A549 (cell line): ENCODE measurements around the gene ZNF829.

Experiments used
- CEBPB ChIP-seq, 2 experiments: fragments of >200 bp in 1 of 2; sonication (Bioruptor Twin) in 1 of 2; formaldehyde crosslinking in 1 of 2; IDR thresholded peaks; 2 replicates each; pipeline ENCODE4 v1.6.1; 2012 to 2016
- CHD2 ChIP-seq: fragments of 150-350 bp; IDR thresholded peaks from 2 replicates; pipeline ENCODE4 v1.6.1; 2014; ENCODE audit warnings: low read length; ENCODE audit not compliant: partially characterized antibody
- CTCF ChIP-seq: fragments of >200 bp; sonication (Bioruptor Twin); formaldehyde crosslinking; IDR thresholded peaks from 3 replicates; pipeline ENCODE4 v1.5.1; 2016
- EP300 ChIP-seq, 2 experiments: fragments of >200 bp; sonication (Bioruptor Twin); formaldehyde crosslinking; IDR thresholded peaks; 2 replicates in 1 of 2; 3 replicates in 1 of 2; pipeline ENCODE4 v1.6.1; 2016 to 2017
- HDAC2 ChIP-seq: fragments of 200-600 bp; sonication (generic); IDR thresholded peaks from 2 replicates; pipeline ENCODE4 v1.6.1; 2016
- HOXB13 ChIP-seq: fragments of 250-450 bp; sonication (Bioruptor Pico); IDR thresholded peaks from 2 replicates; pipeline ENCODE4 v1.5.0; 2020; ENCODE audit warnings: low read depth, mild to moderate bottlenecking, moderate library complexity
- KDM5A ChIP-seq: fragments of 200-600 bp; sonication (generic); IDR thresholded peaks from 2 replicates; pipeline ENCODE4 v1.6.1; 2016; ENCODE audit warnings: antibody characterized with exemption, mild to moderate bottlenecking
- MAFK ChIP-seq: fragments of 450-650 bp; IDR thresholded peaks from 2 replicates; pipeline ENCODE4 v1.6.1; 2014; ENCODE audit not compliant: partially characterized antibody
- MYC ChIP-seq: IDR thresholded peaks from 2 replicates; pipeline ENCODE4 v1.6.1; 2012; ENCODE audit warnings: mild to moderate bottlenecking, inconsistent platforms, low read length, improper control_type of control experiment, borderline replicate concordance
- NR3C1 ChIP-seq: fragments of >200 bp; sonication (Bioruptor Twin); formaldehyde crosslinking; IDR thresholded peaks from 3 replicates; pipeline ENCODE4 v1.6.1; 2017
- RCOR1 ChIP-seq: fragments of 150-350 bp; IDR thresholded peaks from 2 replicates; pipeline ENCODE4 v1.6.1; 2014; ENCODE audit warnings: antibody characterized with exemption, low read length, low read depth
- REST ChIP-seq: fragments of 200-600 bp; sonication (generic); IDR thresholded peaks from 2 replicates; pipeline ENCODE4 v1.6.1; 2016; ENCODE audit warnings: antibody characterized with exemption, mild to moderate bottlenecking, moderate library complexity
- USF2 ChIP-seq: fragments of 450-650 bp; IDR thresholded peaks from 2 replicates; pipeline ENCODE4 v1.6.1; 2014; ENCODE audit warnings: antibody characterized with exemption

GRCh38 chr19:36838784-36839324 lies 77.2 kb downstream of the ZNF829 start:
- no peak for TF ChIP-seq CHD2
- no peak for TF ChIP-seq EP300 (IDR thresholded peaks at IDR 0.05)
- no peak for TF ChIP-seq HDAC2
- no peak for TF ChIP-seq REST
- no peak for TF ChIP-seq CTCF
- TF ChIP-seq MYC: no peak
- no peak for TF ChIP-seq MAFK
- TF ChIP-seq CEBPB (IDR thresholded peaks at IDR 0.05): no peak
- no peak for TF ChIP-seq NR3C1
- TF ChIP-seq KDM5A: no peak
- TF ChIP-seq HOXB13 (CRISPR knock-in tag): no peak
- TF ChIP-seq RCOR1: no peak
- no peak for TF ChIP-seq USF2
